ENCODE measurements around the gene RGMA.

The RGMA gene

GRCh38 chr15:93091465-93091864, 2.5 kb upstream of the RGMA start:
- DNase-seq (ENCODE audit: low read depth), result no peak
- TF ChIP-seq, protein P1, sequence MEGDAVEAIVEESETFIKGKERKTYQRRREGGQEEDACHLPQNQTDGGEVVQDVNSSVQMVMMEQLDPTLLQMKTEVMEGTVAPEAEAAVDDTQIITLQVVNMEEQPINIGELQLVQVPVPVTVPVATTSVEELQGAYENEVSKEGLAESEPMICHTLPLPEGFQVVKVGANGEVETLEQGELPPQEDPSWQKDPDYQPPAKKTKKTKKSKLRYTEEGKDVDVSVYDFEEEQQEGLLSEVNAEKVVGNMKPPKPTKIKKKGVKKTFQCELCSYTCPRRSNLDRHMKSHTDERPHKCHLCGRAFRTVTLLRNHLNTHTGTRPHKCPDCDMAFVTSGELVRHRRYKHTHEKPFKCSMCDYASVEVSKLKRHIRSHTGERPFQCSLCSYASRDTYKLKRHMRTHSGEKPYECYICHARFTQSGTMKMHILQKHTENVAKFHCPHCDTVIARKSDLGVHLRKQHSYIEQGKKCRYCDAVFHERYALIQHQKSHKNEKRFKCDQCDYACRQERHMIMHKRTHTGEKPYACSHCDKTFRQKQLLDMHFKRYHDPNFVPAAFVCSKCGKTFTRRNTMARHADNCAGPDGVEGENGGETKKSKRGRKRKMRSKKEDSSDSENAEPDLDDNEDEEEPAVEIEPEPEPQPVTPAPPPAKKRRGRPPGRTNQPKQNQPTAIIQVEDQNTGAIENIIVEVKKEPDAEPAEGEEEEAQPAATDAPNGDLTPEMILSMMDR (IDR thresholded peaks at IDR 0.05; ENCODE audit: low read depth, low read length), result no peak
- TF ChIP-seq MYC (IDR thresholded peaks at IDR 0.05; ENCODE audit: low read depth, low read length) (no peak), POLR2A (IDR thresholded peaks at IDR 0.05; ENCODE audit: extremely low read depth, insufficient read length) (no peak)
- TF ChIP-seq, protein P2, sequence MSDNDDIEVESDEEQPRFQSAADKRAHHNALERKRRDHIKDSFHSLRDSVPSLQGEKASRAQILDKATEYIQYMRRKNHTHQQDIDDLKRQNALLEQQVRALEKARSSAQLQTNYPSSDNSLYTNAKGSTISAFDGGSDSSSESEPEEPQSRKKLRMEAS (IDR thresholded peaks at IDR 0.05; ENCODE audit: low read depth, low read length), result no peak
- H3K4me3 ChIP-seq (ENCODE audit: low read depth, low read length), result no peak overlapping the region

- H3K4me3 ChIP-seq (ENCODE audit: low read depth, low read length), result no peak overlapping the region
- TF ChIP-seq, protein P2 (IDR thresholded peaks at IDR 0.05; ENCODE audit: low read depth, low read length), result no peak
- TF ChIP-seq MYC (IDR thresholded peaks at IDR 0.05; ENCODE audit: low read depth, low read length) (no peak), POLR2A (IDR thresholded peaks at IDR 0.05; ENCODE audit: extremely low read depth, insufficient read length) (no peak)
- no peak for DNase-seq (ENCODE audit: low read depth)
Measured at GRCh38 chr15:93089727-93090305, 805 bp upstream of the RGMA start.

- H3K4me3 ChIP-seq (ENCODE audit: low read depth, low read length), result no peak overlapping the region
- DNase-seq (ENCODE audit: low read depth), result no peak
- TF ChIP-seq, protein P2 (IDR thresholded peaks at IDR 0.05; ENCODE audit: low read depth, low read length), result no peak
- TF ChIP-seq POLR2A (IDR thresholded peaks at IDR 0.05; ENCODE audit: extremely low read depth, insufficient read length), result no peak
- no peak for TF ChIP-seq MYC (IDR thresholded peaks at IDR 0.05; ENCODE audit: low read depth, low read length)
- TF ChIP-seq, protein P1 (IDR thresholded peaks at IDR 0.05; ENCODE audit: low read depth, low read length), result no peak
Measured at GRCh38 chr15:93088200-93088980, 621 bp downstream of the RGMA start.

DNA sequence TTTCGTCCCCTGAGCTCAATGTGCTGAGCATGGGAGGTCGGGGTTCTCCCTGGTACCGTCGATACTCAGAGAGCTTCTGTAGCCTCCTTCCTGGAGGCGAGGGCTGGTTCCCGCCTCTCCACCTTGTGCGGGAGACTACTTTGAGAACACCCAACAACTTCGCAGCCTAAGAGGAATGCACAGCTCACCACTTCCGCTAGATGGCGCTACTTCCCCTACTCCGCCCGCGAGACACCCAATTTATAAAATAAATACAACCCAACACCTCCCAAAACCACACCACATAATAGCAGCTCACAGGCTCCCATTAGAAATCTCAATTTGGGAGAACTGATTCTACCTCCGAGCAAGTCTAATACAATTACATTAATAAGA, 1.2 kb downstream of the RGMA start:
- TF ChIP-seq MYC (IDR thresholded peaks at IDR 0.05; ENCODE audit: low read depth, low read length), result no peak
- TF ChIP-seq, protein P2 (IDR thresholded peaks at IDR 0.05; ENCODE audit: low read depth, low read length), result 0 out of 2 replicates have a peak, but pooled peaks have one; percentile 13
- no peak for TF ChIP-seq POLR2A (IDR thresholded peaks at IDR 0.05; ENCODE audit: extremely low read depth, insufficient read length)
- TF ChIP-seq, protein P1 (IDR thresholded peaks at IDR 0.05; ENCODE audit: low read depth, low read length), result peak; percentile 96
- H3K4me3 ChIP-seq (ENCODE audit: low read depth, low read length), result no peak overlapping the region
- peak; percentile 78 for DNase-seq (ENCODE audit: low read depth)

DNA sequence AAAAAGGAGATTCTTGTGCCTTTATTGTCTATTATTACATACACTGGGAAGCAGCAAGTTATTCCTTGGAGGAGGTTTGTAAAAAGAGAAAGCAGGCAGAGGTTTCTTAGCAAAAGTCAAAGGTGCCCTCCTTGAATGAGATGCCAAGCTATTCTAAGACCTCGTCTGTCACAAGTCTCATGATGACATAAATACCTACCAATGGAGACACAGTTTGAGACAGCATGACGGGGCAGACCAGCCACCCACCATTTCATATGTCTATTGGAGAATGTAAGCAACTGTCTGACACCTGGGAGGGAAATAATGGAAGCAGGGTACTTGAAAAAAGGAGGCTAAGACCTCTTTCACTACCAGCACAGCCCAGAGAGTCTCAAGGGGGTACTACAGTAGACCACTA, 2.2 kb downstream of the RGMA start:
- no peak overlapping the region for H3K4me3 ChIP-seq (ENCODE audit: low read depth, low read length)
- DNase-seq (ENCODE audit: low read depth), result no peak
- TF ChIP-seq, protein P2 (IDR thresholded peaks at IDR 0.05; ENCODE audit: low read depth, low read length), result no peak
- TF ChIP-seq POLR2A (IDR thresholded peaks at IDR 0.05; ENCODE audit: extremely low read depth, insufficient read length) (no peak), MYC (IDR thresholded peaks at IDR 0.05; ENCODE audit: low read depth, low read length) (no peak)
- TF ChIP-seq, protein P1 (IDR thresholded peaks at IDR 0.05; ENCODE audit: low read depth, low read length), result no peak

DNA sequence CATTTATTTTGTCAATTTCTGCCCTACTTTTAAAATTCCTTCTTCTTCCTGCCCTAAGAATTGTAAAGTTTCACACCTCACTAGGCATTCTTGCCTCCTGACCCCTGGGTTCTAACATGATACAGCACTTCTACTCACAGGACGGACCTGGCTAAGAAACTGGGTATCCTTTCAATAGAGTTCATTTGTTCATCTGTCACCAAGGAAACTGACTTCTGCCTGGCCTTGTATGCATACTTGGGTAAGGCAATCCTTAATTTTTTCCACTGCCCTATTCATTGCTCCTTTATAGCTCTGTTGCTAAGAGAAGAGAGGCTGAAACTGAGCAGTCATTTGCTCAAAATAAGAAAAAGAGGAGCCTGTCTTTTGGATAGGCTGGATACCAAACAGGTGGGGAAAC, 3.3 kb downstream of the RGMA start:
- no peak overlapping the region for H3K4me3 ChIP-seq (ENCODE audit: low read depth, low read length)
- TF ChIP-seq, protein P1 (IDR thresholded peaks at IDR 0.05; ENCODE audit: low read depth, low read length), result no peak
- TF ChIP-seq, protein P2 (IDR thresholded peaks at IDR 0.05; ENCODE audit: low read depth, low read length), result no peak
- TF ChIP-seq MYC (IDR thresholded peaks at IDR 0.05; ENCODE audit: low read depth, low read length) (no peak), POLR2A (IDR thresholded peaks at IDR 0.05; ENCODE audit: extremely low read depth, insufficient read length) (no peak)
- no peak for DNase-seq (ENCODE audit: low read depth)
